HK-2 (cell line): ENCODE results near the gene OTULINL.
A peak's percentile ranks its signal among the peaks of the same experiment; 100 is the strongest.
"Not testable (repeated sequence)": the region's sequence is repeated elsewhere in the genome, so short reads cannot be mapped to it uniquely, and the experiment has no call there.

Experiments
- DNase-seq: peaks from one replicate; pipeline ENCODE4 v3.0.0-alpha.2; 2018; ENCODE audit not compliant: unreplicated experiment

Gene OTULINL

GRCh38 chr5:14581106-14581890 is at the start of gene OTULINL:
TSS of gene OTULINL (plus strand) at chr5:14581792. CDS start at chr5:14581895, 103 bp downstream.
- DNase-seq = peak; percentile 85

DNA sequence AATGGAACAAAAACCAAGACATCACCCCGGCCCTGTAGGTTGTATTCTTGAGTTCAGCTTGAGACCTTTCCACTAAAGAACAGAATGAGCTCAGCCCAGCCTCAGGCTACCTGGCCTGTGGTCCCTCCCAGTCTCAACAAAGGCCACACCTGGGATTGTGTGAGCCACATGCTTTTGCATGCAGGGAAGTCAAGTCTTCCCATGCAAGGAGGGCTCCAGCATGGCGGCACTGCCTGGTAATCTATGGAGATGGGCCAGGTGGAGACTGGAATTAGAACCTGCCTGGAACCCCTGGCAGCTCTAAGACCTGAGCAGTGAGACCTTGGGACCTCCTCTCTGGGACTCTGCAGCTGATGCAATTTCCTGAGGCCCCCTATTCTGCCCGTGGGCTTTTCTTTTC is 49.4 kb upstream of the OTULINL start:
- no peak for DNase-seq

DNA sequence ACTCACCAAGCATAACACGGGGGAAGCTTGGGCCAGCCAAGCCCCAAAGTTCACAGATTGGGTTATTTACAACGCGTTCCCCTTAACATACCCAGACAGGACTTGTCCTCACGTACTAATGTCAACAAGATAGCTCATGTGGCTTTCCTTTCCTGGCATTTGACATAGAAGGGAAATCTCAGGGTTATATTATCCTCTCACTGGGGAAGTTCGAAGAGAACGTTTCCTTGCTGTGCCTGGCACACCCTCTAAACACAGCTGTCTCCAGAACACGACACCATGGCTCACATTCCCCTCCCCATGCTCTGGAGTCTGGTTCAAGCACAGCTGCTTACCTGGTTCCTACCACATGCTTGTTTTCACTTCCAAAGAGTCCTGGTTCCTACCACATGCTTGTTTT is 46.8 kb upstream of the OTULINL start:
- DNase-seq = no peak

GRCh38 chr5:14545308-14545707 is 36.3 kb upstream of the OTULINL start:
- DNase-seq = no peak

GRCh38 chr5:14545862-14546261 is 35.7 kb upstream of the OTULINL start:
- DNase-seq = no peak

DNA sequence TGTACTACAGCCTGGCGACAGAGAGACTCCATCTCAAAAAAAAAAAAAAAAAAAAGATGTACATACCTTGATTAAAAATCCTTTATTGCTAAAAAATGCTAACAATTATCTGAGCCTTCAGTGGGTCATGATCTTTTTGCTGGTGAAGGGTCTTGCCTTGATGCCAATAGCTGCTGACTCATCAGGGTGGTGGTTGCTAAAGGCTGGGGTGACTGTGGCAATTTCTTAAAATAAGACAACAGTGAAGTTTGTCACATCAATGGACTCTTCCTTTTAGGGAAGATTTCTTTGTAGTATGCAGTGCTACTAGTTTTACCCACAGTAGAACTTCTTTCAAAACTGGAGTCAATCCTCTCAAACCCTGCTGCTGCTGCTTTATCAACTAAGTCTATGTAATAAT is 33.9 kb upstream of the OTULINL start:
- DNase-seq = no peak

GRCh38 chr5:14551211-14551610 is 30.4 kb upstream of the OTULINL start:
- no peak for DNase-seq

DNA sequence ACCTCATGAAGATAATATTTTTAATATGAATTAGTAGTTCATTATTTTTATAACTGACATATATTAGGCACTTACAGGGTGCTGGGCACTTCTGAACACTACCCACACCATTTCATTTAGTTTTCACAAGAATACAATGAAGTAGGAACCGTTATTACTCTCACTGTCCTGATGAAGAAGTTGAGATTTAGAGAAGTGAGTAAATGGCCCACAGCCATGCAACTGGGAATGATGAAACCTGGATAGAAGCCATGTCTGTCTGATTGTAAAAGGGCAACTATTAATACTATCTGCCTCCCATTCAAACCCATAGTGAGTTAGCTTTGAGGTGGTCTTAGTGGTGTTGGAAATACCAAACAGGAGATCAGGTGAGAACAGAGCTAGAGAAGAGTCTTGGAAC is 29.6 kb upstream of the OTULINL start:
- no peak for DNase-seq

DNA sequence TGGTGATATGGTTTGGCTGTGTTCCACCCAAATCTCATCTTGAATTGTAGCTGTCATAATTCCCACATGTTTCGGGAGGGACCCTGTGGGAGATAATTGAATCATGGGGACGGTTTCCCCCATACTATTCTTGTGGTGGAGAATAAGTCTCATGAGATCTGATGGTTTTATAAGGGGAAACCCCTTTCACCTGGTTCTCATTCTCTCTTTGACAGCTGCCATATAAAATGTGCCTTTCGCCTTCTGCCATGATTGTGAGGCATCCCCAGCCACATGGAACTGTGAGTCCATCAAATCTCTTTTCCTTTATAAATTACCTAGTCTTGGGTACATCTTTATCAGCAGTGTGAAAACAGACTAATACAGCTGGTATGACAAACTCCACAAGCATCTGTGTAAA is 27.3 kb upstream of the OTULINL start:
- DNase-seq = not testable (repeated sequence)

DNA sequence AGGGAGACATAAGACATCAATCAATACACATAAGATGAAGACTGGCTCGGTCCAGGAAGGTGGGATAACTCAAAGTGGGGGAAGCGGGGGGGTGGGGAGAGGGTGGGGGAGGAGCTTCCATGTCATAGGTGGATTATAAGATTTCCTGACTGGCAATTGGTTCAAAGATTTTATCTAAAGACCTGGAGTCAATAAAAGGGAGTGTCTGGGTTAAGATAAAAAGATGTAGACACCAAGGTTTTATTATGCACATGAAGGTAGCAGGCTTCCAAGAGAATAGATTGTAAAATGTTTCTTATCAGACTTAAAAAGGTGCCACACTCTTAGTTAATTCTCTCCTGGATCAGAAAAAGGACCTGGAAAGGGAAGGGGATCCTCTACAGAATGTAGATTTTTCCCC is 25.6 kb upstream of the OTULINL start:
- DNase-seq = no peak

DNA sequence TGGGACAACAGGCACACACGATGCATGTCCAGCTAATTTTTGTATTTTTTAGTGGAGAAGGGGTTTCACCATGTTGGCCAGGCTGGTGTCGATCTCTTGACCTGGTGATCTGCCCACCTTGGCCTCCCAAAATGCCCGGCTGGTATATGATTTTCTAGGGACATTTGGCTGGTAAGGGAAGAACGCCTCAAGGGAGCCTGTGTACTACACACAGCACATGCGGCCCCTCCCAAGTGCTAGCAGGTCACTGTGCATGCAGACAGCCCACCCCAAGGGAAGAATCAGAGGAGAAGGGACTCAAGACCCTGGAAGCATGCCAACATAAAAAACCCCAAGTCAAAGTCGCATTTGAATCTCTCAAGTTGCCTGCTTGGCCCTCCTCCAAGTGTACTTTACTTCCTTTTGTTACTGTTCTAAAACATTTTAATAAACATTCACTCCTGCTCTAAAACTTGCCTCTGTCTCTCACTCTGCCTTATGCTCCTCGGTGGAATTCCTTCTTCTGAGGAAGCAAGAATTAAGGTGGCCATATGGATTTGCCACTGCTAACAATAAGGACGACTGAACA is 24.3 kb upstream of the OTULINL start:
- no peak for DNase-seq

- no peak for DNase-seq
Measured at GRCh38 chr5:14557791-14558415, 23.7 kb upstream of the OTULINL start.

- no peak for DNase-seq
Measured at GRCh38 chr5:14560091-14560595, 21.4 kb upstream of the OTULINL start.

DNA sequence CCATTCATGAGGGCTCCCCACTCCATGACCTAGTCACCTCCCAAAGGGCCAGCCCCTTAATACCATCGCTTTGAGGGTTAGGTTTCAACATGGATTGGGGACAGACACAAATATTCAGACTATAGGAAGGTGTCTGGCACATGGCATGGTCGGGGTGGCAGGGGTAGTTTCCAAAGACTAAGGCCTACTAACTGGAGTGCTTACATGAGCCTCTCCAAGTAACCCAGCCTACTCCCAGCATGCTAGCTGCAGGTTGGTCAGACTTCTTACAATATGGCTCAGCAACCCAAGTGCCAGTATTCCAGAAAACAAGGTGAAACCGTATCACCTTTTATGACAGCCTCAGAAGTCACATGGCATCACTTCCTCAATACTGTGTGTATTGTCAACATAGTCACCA is 19.9 kb upstream of the OTULINL start:
- DNase-seq = no peak

- no peak for DNase-seq
Measured at GRCh38 chr5:14568333-14568732, 13.3 kb upstream of the OTULINL start.

GRCh38 chr5:14569948-14570691 is 11.5 kb upstream of the OTULINL start:
- no peak for DNase-seq

- DNase-seq = no peak
Measured at GRCh38 chr5:14571901-14572300, 9.7 kb upstream of the OTULINL start.

DNA sequence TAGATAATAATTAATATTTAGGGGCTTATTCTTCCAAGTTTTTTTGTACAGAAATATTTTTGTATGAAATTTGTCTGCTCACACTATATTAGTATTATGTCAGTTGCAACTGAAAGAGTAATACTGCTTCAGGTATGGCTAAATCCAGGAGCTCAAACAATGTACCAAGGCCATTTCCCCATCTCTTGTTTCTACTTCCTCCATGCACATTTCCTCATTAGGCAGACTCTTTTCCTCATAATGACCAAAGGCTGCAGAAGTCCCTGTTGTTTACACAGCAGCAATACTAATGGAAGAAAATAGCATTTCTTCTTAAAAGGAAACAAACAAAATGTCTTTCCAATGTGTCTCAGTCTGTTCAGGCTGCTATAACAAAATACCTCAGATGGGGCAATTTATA is 9.2 kb upstream of the OTULINL start:
- DNase-seq = no peak

- DNase-seq = no peak
Measured at GRCh38 chr5:14572836-14573235, 8.8 kb upstream of the OTULINL start.

GRCh38 chr5:14574096-14574495 is 7.5 kb upstream of the OTULINL start:
- no peak for DNase-seq

GRCh38 chr5:14574891-14575508 is 6.6 kb upstream of the OTULINL start:
- no peak for DNase-seq

GRCh38 chr5:14576206-14576605 is 5.4 kb upstream of the OTULINL start:
- no peak for DNase-seq
